Measurements from ENCODE around the gene BCAM.

- TF ChIP-seq CTCF (IDR thresholded peaks at IDR 0.05), result peak; percentile 92 to 95 (median 94)
- TF ChIP-seq POLR2A (IDR thresholded peaks at IDR 0.05), result no peak
Measured at GRCh38 chr19:44800461-44800860, 8.4 kb upstream of the BCAM start.
